SK-N-SH (cell line): ENCODE data around the gene PRELID3B.

Experiments used
- EP300 ChIP-seq, 2 experiments: IDR thresholded peaks; 2 replicates each; pipeline versions ENCODE4 v1.4.0 to v1.6.1; 2012; ENCODE audit warnings: borderline replicate concordance in 1 of 2, low read depth in 1 of 2, low read length in 1 of 2
- EZH2phosphoT487 ChIP-seq: fragments of 200-600 bp; sonication (generic); IDR thresholded peaks from 2 replicates; pipeline ENCODE4 v1.6.1; 2017; ENCODE audit warnings: low read depth, mixed run types, mild to moderate bottlenecking, antibody characterized with exemption, moderate library complexity, borderline replicate concordance
- GABPA ChIP-seq: IDR thresholded peaks from 2 replicates; pipeline ENCODE4 v1.4.0; 2012; ENCODE audit warnings: low read depth, mild to moderate bottlenecking
- RFX5 ChIP-seq: IDR thresholded peaks from 2 replicates; pipeline ENCODE4 v1.6.1; 2012; ENCODE audit warnings: mild to moderate bottlenecking, improper control_type of control experiment, low read length
- YY1 ChIP-seq: IDR thresholded peaks from 2 replicates; pipeline ENCODE4 v1.4.0; 2012; ENCODE audit warnings: low read depth, mild to moderate bottlenecking
- TF ChIP-seq, protein P1 (sequence below): fragments of 200-600 bp; sonication (generic); IDR thresholded peaks from 2 replicates; pipeline ENCODE4 v1.6.1; 2017; ENCODE audit warnings: antibody characterized with exemption, mild to moderate bottlenecking, moderate library complexity

DNA sequence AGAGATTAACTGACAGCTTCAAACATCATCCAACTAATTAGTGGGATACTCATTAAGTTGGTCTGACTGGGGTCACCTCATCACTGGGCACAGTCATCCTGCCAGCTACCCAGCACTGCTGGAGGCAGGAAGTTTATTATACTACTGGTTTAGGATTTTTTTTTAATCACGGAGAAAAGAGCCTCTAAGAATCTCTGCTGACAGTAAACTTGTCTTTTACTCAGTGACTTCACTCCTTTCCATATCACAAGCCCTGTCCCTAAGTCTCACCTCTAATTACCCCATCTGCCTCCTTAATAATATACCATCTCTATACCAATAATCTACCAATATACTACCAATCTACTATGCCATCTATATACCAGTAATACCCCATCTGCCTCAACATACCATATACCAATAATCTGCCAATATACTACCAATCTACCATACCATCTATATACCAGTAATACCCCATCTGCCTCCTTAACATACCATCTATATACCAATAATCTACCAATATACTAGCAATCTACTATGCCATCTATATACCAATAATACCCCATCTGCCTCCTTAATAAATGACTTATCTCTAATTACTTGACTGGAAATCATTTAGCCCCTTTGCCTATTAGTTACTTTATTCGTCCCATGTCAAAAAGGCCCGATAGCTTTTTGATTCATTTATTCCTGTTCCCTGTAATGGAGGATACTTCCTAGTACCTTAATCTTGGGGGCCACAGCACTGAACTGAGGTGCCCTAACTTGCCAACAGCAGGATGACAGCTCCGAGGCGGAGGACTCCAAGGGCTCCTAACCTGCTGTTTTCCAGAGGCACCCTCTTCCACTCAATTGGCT, 15.5 kb downstream of the PRELID3B start:
- TF ChIP-seq, protein P1, sequence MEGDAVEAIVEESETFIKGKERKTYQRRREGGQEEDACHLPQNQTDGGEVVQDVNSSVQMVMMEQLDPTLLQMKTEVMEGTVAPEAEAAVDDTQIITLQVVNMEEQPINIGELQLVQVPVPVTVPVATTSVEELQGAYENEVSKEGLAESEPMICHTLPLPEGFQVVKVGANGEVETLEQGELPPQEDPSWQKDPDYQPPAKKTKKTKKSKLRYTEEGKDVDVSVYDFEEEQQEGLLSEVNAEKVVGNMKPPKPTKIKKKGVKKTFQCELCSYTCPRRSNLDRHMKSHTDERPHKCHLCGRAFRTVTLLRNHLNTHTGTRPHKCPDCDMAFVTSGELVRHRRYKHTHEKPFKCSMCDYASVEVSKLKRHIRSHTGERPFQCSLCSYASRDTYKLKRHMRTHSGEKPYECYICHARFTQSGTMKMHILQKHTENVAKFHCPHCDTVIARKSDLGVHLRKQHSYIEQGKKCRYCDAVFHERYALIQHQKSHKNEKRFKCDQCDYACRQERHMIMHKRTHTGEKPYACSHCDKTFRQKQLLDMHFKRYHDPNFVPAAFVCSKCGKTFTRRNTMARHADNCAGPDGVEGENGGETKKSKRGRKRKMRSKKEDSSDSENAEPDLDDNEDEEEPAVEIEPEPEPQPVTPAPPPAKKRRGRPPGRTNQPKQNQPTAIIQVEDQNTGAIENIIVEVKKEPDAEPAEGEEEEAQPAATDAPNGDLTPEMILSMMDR, result no peak
- TF ChIP-seq GABPA (no peak), YY1 (no peak), EZH2phosphoT487 (no peak), EP300 (IDR thresholded peaks at IDR 0.05; ENCODE audit: borderline replicate concordance in 1 of 2, low read depth in 1 of 2, low read length in 1 of 2) (no peak), RFX5 (no peak)
